ENCODE measurements around the gene EDAR. TPM values are rescaled to one million over a fixed set of nuclear protein-coding genes. Genes with fewer than 3 reads are reported as not detected.
A peak's percentile ranks its signal among the peaks of the same experiment; 100 is the strongest.

The EDAR gene
- total RNA-seq, 2 donors from 2014 or later: not detected

GRCh38 chr2:108936076-108936864, 52.8 kb downstream of the EDAR start:
- no peaks in the 10 kb centered on the region for H3K4me1 ChIP-seq (ENCODE audit: control insufficient read depth, insufficient read depth, low read length)
- no peak for TF ChIP-seq CTCF (conservative IDR thresholded peaks at IDR 0.05)
- peaks cover 19% of the 10 kb centered on the region for H3K4me1 Mint-ChIP-seq
- no peak overlapping the region for H3K27ac Mint-ChIP-seq
- no peaks in the 10 kb centered on the region for H3K27me3 ChIP-seq (ENCODE audit: control insufficient read depth, insufficient read depth, low read length, poor library complexity, severe bottlenecking)
- no peak overlapping the region for H3K9ac ChIP-seq (ENCODE audit: extremely low read depth, low read length, poor library complexity, severe bottlenecking)
- no peaks in the 10 kb centered on the region for H3K27me3 Mint-ChIP-seq (ENCODE audit: insufficient read depth)
- H3K36me3 ChIP-seq (ENCODE audit: control insufficient read depth, insufficient read depth, low read length): no peaks in the 10 kb centered on the region
- H3K4me3 Mint-ChIP-seq: no peak overlapping the region
- peak overlapping the region; percentile 92 for H3K27ac ChIP-seq (ENCODE audit: low read depth, low read length)
- H3K4me3 ChIP-seq (ENCODE audit: low read length): no peak overlapping the region
- H3K9me3 Mint-ChIP-seq: no peaks in the 10 kb centered on the region
- no peaks in the 10 kb centered on the region for H3K36me3 Mint-ChIP-seq (ENCODE audit: low read depth)
- WGBS, 2 experiments (ENCODE audit: insufficient coverage in 1 of 2, insufficient read length in 1 of 2): 86 to 96% methylated on average over 4 to 16 of the region's 17 CpGs
- DNase-seq: no peak
- no peaks in the 10 kb centered on the region for H3K9me3 ChIP-seq (ENCODE audit: control insufficient read depth, low read length)

GRCh38 chr2:108935271-108935741, 53.7 kb downstream of the EDAR start:
- Histone ChIP-seq H3K27ac (ENCODE audit: low read depth, low read length) (peak overlapping the region; percentile 92), H3K9ac (ENCODE audit: extremely low read depth, low read length, poor library complexity, severe bottlenecking) (no peak overlapping the region), H3K4me3 (ENCODE audit: low read length) (no peak overlapping the region), H3K4me1 (ENCODE audit: control insufficient read depth, insufficient read depth, low read length) (no peaks in the 10 kb centered on the region), H3K9me3 (ENCODE audit: control insufficient read depth, low read length) (no peaks in the 10 kb centered on the region), H3K36me3 (ENCODE audit: control insufficient read depth, insufficient read depth, low read length) (no peaks in the 10 kb centered on the region), H3K27me3 (ENCODE audit: control insufficient read depth, insufficient read depth, low read length, poor library complexity, severe bottlenecking) (no peaks in the 10 kb centered on the region)
- Mint-ChIP-seq H3K4me1 (peaks cover 19% of the 10 kb centered on the region), H3K27me3 (ENCODE audit: insufficient read depth) (no peaks in the 10 kb centered on the region), H3K36me3 (ENCODE audit: low read depth) (no peaks in the 10 kb centered on the region), H3K27ac (no peak overlapping the region), H3K9me3 (no peaks in the 10 kb centered on the region), H3K4me3 (no peak overlapping the region)
- TF ChIP-seq CTCF (conservative IDR thresholded peaks at IDR 0.05): no peak
- no peak for DNase-seq
- 63% methylated on average over 4 to 5 of the region's 5 CpGs for WGBS, 2 experiments (ENCODE audit: insufficient coverage in 1 of 2, insufficient read length in 1 of 2)

- Mint-ChIP-seq H3K27me3 (ENCODE audit: insufficient read depth) (no peaks in the 10 kb centered on the region), H3K4me3 (no peak overlapping the region), H3K27ac (no peak overlapping the region), H3K9me3 (no peaks in the 10 kb centered on the region), H3K36me3 (ENCODE audit: low read depth) (no peaks in the 10 kb centered on the region), H3K4me1 (peaks cover 19% of the 10 kb centered on the region)
- peak overlapping the region; percentile 80 for H3K27ac ChIP-seq (ENCODE audit: low read depth, low read length)
- H3K36me3 ChIP-seq (ENCODE audit: control insufficient read depth, insufficient read depth, low read length): no peaks in the 10 kb centered on the region
- H3K9me3 ChIP-seq (ENCODE audit: control insufficient read depth, low read length): no peaks in the 10 kb centered on the region
- no peak overlapping the region for H3K9ac ChIP-seq (ENCODE audit: extremely low read depth, low read length, poor library complexity, severe bottlenecking)
- DNase-seq: no peak
- no peaks in the 10 kb centered on the region for H3K27me3 ChIP-seq (ENCODE audit: control insufficient read depth, insufficient read depth, low read length, poor library complexity, severe bottlenecking)
- no peaks in the 10 kb centered on the region for H3K4me1 ChIP-seq (ENCODE audit: control insufficient read depth, insufficient read depth, low read length)
- TF ChIP-seq CTCF (conservative IDR thresholded peaks at IDR 0.05): no peak
- 88 to 91% methylated on average over 13 to 14 of the region's 14 CpGs for WGBS, 2 experiments (ENCODE audit: insufficient coverage in 1 of 2, insufficient read length in 1 of 2)
- H3K4me3 ChIP-seq (ENCODE audit: low read length): no peak overlapping the region
Observed at GRCh38 chr2:108934583-108935245, 54.3 kb downstream of the EDAR start.
